GM12878 (cell line): ENCODE measurements around the gene ERC1.

Experiments used
- EP300 ChIP-seq, 2 experiments: fragments of 150-350 bp in 1 of 2; IDR thresholded peaks; 2 replicates each; pipeline ENCODE4 v1.6.1; 2011 to 2012; ENCODE audit warnings: low read depth in 2 of 2, low read length in 2 of 2, borderline replicate concordance in 1 of 2, improper control_type of control experiment in 1 of 2, inconsistent platforms in 1 of 2; ENCODE audit not compliant: control insufficient read depth in 1 of 2
- TF ChIP-seq, protein P1 (sequence below), 3 experiments: IDR thresholded peaks in 2 of 3; conservative IDR thresholded peaks in 1 of 3; 2 replicates each; pipeline ENCODE4 v1.5.1; 2011; ENCODE audit warnings: low read depth in 3 of 3, low read length in 3 of 3, mild to moderate bottlenecking in 3 of 3, control low read depth in 2 of 3, moderate library complexity in 2 of 3, inconsistent platforms in 1 of 3, mixed read lengths in 1 of 3; ENCODE audit not compliant: control insufficient read depth in 2 of 3, insufficient read depth in 1 of 3; ENCODE audit errors: extremely low read depth in 1 of 3

DNA sequence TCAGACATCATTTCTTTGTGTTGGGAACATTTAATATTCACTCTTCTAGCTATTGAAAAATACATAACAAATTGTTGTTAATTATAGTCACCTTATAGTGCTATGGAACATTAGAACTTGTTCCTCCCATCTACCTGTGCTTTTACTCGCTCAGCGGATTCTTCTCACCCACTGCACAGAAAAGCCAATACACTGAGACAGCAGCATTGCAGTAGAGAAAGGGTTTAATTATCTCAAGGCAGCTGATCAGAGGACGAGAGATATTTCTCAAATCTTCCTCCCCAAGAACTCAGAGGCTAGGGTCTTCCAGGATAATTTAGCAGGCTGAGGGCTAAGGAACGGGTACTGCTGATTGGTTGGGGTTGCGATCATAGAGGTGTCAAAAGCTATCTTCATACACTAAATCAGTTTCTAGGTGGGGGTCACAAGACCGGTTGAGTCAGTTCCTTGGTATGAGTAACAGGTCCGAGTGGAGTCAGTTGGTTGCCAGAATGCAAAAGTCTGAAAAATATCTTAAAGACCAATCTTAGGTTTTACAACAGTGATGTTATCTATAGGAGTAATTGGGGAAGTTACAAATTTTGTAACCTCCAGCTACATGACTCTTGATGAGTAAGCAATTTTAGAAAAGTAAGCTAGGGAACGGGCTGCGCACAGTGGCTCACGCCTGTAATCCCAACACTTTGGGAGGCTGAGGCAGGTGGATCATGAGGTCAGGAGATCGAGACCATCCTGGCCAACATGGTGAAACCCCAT is 430.2 kb downstream of the ERC1 start:
- no peak for TF ChIP-seq EP300 (IDR thresholded peaks at IDR 0.05; ENCODE audit: borderline replicate concordance in 1 of 2, control insufficient read depth in 1 of 2, low read depth in 2 of 2, low read length in 2 of 2)
- TF ChIP-seq, protein P1, sequence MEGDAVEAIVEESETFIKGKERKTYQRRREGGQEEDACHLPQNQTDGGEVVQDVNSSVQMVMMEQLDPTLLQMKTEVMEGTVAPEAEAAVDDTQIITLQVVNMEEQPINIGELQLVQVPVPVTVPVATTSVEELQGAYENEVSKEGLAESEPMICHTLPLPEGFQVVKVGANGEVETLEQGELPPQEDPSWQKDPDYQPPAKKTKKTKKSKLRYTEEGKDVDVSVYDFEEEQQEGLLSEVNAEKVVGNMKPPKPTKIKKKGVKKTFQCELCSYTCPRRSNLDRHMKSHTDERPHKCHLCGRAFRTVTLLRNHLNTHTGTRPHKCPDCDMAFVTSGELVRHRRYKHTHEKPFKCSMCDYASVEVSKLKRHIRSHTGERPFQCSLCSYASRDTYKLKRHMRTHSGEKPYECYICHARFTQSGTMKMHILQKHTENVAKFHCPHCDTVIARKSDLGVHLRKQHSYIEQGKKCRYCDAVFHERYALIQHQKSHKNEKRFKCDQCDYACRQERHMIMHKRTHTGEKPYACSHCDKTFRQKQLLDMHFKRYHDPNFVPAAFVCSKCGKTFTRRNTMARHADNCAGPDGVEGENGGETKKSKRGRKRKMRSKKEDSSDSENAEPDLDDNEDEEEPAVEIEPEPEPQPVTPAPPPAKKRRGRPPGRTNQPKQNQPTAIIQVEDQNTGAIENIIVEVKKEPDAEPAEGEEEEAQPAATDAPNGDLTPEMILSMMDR (IDR thresholded peaks at IDR 0.05 in 2 of 3, conservative IDR thresholded peaks at IDR 0.05 in 1 of 3; ENCODE audit: control insufficient read depth in 2 of 3, extremely low read depth in 1 of 3, insufficient read depth in 1 of 3, low read depth in 3 of 3, low read length in 3 of 3), result no peak
